T-helper 9 cell (primary cell): ENCODE results near the gene OR1I1.
A peak's percentile ranks its signal among the peaks of the same experiment; 100 is the strongest.

Experiments
- DNase-seq: peaks from one replicate; pipeline ENCODE4 v3.0.0-alpha.2; 2020

Gene OR1I1

DNA sequence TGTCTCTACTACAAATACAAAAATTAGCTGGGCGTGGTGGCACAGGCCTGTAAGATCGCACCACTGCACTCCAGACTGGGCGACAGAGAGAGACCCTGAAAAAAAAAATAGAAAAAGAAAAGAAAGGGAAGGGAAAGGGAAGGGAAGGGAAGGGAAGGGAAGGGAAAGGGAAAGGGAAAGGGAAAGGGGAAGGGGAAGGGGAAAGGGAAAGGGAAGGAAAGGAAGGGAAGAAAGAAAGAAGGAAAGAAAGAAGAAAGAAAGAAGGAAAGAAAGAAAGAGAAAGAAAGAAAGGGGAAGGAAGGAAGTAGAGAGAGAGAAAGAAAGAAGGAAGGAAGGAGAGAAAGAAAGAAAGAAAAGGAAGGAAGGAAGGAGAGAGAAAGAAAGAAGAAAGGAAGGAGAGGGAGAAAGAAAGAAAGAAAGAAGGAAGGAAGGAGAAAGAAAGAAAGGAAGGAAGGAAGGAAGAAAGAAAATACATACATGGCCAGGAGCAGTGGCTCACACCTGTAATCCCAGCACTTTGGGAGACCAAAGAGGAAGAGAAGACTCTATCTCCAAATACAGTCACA is 17.1 kb downstream of the OR1I1 start:
- DNase-seq: no peak

DNA sequence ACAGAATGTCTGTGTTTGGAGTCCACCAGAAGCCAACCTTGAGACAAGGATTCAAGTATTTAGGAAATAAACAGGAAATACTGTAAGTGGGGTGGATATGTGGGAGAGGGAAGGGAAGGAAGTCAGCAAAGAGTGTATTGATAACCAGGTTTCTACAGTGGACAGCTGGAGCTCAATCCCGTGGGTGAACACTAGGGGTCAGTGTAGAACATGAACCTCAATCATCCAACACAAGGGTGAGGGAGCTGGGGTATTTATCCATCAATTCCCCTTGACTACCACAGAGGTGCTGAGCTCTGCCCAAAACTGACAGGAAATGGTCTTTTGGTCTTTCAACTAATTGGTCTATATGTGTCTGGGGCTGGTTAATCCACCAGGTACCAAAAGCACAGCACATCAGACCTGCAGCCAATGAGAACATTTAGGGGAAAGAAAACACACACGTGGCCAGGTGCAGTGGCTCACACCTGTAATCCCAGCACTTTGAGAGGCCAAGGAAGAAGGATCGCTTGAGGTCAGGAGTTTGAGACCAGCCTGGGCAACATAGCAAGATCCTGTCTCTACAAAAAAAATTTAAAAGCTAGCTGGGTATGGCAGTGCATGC is 19.6 kb downstream of the OR1I1 start:
- DNase-seq: peak; percentile 21

DNA sequence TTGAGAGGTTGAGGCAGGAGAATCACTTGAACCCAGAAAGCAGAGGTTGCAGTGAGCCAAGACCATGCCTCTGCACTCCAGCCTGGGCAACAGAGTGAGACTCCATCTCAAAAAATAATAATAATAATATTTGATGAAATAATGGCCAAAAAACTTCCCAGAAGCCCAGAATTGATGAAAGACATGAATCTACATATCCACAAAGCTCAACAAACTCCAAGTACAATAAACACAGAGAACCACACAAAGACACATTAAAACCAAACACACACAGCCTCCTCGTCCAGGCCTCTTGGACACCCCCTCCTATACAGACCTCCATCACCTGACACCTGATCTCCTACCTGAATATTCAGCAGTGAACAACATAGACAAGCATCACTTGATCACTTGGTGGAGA is 22.0 kb downstream of the OR1I1 start:
- DNase-seq: no peak

DNA sequence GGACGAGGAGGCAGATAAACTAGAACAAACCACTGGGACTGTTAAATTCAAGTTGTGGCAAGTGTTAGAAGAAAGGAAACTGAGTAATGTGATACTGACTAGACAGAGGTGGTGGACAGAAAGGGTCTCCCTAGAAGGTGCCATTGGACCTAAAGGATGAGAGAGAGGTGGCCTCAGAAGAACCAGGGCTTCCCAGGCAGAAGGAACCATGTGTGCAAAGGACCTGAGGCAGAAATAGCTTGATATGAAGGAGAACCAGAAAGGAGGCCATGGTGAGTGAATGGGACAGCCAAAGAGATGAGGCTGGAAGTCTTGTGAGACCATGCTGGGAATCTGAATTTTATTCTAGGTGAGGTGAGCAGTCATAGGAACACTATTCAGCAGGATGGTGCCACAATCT is 22.4 kb downstream of the OR1I1 start:
- no peak for DNase-seq

DNA sequence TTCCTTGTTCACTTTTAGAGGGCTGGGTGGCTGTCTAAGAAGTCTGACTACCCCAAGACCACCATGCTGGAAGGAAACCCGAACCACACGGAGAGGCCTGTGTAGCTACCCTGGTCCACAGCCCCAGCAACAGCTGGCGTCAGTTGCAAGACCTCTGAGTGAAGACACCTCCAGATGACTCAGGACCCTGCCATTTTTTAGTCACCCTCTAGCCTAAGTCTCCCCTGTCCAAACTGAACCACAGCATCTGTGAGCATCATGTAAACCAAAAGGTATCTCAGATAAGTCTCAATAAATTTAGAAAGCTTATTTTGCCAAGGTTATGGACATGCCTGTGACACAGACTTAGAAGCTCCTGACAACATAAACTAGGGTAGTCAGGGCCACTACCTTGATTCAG is 23.0 kb downstream of the OR1I1 start:
- no peak for DNase-seq

DNA sequence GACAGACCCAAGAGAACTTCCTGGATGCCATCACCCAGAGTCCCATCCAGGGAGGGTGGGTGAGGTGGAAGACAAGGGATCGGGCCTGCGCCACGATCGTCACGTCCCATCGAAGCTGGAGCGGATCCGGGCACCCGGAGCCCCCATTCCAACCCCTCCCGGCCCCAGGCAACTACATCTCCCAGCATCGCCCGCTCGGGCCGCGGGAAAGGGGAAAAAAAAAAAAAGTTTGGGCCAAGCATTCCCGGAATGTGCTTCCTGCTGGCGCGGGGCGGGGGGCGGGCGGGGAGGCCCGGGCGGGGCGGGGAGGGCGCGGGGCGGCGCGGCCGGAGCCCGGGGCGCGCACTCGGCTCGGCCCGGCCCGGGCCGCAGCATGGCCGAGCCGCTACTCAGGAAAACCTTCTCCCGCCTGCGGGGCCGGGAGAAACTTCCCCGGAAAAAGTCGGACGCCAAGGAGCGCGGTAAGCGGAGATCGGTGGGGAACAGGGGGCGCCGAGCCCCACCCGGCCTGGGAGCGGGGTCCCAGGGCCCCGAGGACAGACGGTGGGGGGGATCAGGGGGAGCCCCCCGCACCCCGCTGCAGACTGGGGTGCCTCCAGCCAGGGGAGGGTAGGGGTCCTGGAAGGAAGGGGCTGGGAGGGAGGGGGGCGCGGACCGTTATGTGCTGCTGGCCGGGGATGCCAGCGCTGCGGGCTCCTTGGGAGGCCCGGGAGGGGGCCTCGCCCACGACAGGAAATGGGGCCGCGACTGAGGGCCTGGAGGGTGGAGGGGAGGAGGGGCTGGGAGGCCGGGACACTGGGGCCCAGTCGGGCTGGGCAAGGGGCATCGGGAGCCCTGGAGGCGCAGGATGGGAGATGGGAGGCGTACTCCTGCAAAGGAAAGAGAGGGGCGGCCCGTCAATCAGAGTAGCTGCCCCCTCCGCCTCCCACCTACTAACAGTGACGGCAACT is 25.3 kb downstream of the OR1I1 start, which contains the start of gene SYDE1:
SYDE1 (plus strand) TSS at position 341 of the 950 bp plus-strand sequence; CDS start at position 374, 33 bp downstream.
- DNase-seq: no peak

DNA sequence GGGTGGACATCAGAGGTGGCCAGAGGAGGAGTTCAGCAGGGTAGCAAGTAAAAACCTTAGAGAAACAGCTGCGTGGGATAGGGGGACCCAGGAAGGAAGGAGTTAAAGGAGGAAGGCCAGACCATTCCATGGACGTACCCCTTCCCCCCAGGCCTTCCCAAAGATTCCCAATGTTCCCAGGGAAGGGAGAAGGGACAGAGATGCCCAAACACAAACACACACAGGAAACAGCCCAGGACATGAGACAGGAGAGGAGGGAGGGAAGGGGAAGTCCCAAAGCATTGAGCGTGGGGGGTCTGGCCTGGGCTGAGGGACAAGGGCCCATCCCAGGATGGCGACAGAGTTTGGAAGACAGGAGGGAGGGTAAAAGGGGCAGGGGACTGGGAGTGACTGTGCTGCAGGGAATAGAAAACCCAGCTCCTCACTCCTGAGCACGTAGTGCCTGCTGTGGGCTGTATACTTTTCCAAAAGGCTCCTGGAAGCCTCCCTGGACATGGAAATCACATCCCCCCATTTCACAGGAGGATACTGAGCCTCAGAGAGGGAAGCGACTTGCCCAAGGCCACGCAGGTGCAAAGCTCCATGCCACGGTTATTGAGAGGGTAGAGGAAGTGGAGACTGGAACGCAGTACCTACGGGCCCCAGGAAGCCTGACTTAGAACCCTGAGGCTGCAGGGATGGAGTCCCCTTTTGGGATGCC is 26.3 kb downstream of the OR1I1 start:
- DNase-seq: no peak

DNA sequence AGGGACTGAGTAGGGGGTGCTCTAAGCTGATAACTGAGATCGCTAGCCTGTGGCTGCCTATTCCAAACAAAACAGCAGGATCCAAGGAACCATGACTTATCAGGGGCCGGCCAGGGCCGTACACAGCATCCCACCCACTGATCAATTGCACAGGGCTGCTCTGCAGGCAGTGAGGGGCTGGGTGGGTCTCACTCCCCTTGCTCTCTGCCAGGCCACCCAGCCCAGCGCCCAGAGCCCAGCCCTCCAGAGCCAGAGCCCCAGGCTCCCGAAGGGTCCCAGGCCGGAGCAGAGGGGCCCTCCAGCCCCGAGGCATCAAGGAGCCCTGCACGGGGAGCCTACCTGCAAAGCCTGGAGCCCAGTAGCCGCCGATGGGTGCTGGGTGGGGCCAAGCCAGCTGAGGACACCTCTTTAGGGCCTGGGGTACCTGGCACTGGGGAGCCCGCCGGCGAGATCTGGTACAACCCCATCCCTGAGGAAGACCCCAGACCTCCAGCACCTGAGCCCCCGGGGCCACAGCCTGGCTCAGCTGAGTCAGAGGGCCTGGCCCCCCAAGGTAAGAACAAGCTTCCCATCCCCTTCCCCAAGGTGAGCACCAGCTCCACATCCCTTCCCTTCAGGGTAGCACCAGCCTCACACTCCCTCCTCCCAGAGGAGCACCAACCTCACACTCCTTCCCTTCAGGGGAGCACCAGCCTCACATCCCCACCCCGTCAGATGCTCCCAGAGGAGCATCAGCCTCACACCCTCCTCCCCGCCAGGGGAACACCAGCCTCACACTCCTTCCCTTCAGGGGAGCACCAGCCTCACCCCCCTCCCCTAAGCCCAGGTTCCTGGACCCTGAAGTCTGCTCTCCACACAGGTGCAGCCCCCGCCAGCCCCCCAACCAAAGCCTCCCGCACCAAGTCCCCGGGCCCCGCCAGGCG is 27.1 kb downstream of the OR1I1 start:
- no peak for DNase-seq

DNA sequence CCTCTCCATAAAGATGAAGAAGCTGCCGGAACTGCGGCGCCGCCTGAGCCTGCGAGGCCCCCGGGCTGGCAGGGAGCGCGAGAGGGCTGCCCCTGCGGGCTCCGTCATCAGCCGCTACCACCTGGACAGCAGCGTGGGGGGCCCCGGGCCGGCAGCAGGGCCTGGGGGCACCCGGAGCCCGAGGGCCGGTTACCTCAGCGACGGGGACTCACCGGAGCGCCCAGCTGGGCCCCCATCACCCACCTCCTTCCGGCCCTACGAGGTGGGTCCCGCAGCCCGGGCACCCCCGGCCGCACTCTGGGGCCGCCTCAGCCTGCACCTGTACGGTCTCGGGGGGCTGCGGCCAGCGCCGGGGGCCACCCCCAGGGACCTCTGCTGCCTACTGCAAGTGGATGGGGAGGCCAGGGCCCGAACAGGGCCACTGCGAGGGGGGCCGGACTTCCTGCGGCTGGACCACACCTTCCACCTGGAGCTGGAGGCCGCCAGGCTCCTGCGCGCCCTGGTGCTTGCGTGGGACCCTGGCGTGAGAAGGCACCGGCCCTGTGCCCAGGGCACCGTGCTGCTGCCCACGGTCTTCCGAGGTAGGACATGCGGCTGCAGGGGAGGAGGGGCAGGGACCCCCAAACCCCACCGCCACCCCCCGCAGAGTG is 27.9 kb downstream of the OR1I1 start:
- no peak for DNase-seq

DNA sequence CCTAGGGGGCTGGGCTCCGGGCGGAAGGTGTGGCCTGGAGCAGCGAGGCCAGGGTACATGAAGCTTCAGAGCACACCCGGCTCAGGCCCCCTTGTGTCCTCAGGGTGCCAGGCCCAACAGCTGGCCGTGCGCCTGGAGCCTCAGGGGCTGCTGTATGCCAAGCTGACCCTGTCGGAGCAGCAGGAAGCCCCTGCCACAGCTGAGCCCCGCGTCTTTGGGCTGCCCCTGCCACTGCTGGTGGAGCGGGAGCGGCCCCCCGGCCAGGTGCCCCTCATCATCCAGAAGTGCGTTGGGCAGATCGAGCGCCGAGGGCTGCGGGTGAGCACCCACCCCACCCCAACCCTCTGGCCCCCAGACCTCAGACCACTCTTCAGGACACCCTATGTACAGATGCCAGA is 28.4 kb downstream of the OR1I1 start:
- no peak for DNase-seq

DNA sequence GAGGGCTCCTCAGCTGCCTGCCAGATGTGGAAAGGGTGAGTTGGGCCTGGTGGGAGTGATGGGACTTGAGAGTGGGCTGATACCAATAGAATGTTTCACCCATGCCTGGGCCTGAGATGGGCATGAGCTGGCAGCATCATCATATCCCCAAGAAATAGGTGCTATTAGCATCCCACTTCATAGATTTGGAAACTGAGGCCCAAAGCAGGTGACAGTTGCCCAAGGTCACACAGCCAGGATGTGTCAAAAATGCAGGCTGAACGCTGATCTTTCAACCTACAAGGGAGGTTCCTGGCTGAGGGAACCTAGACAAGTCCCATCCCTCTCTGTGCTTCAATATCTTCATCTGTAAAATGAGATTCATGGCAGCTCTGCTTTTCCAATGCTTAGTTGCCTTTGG is 29.7 kb downstream of the OR1I1 start:
- no peak for DNase-seq

DNA sequence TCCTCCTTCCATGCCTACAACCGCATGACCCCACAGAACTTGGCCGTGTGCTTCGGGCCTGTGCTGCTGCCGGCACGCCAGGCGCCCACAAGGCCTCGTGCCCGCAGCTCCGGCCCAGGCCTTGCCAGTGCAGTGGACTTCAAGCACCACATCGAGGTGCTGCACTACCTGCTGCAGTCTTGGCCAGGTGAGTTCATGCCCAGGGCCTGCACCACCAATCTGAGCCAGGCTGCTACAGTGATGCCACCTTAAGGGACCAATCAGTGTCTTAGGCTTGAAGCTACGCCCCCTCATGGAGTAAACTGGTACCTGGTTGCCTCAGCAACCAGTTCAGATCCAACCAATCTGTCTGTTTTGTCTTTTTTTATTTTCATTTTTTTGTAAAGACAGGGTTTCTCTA is 30.4 kb downstream of the OR1I1 start:
- no peak for DNase-seq

DNA sequence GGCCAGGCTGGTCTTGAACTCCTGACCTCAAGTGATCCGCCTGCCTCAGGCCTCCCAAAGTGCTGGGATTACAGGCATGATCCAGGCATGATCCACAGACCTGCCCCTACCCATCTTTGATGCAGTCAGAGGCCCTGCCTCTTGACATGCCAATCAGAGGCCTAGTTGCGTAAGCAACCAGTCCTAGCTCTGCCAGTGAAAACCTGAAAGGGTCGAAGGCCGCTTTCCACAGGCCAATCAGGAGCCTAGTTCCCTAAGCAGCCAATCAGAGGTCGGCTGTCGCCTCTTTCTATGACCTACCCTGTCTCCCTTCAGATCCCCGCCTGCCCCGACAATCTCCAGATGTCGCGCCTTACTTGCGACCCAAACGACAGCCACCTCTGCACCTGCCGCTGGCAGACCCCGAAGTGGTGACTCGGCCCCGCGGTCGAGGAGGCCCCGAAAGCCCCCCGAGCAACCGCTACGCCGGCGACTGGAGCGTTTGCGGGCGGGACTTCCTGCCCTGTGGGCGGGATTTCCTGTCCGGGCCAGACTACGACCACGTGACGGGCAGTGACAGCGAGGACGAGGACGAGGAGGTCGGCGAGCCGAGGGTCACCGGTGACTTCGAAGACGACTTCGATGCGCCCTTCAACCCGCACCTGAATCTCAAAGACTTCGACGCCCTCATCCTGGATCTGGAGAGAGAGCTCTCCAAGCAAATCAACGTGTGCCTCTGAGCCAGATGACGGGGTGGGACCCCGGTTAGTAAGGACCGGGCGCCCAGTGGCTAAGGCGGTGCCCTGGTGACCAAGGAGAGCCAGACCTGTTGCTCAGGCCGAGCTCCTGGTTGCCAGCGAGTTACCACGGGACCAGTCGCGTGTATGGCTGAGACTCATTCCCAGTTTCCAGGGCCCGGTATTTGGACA is 31.5 kb downstream of the OR1I1 start:
- no peak for DNase-seq

DNA sequence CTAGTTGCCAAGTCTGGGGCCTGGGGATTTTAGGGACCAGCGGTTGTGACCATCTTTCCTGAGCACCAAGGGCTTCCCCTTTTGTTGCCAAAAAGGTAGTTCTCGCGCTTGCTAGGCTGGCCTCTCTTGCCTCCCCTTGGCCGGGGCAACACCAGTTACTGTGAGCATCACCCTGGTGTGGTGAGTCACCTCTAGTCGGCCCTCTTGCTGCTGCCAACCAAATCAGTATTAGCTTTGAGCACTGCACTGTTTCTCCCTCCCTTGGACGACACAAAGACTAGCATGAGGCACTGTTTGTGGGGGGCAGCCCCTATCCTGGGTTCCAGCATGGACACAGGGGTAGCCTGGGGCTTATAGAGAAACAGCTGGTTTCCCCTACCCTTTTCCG is 32.1 kb downstream of the OR1I1 start:
- DNase-seq: no peak

DNA sequence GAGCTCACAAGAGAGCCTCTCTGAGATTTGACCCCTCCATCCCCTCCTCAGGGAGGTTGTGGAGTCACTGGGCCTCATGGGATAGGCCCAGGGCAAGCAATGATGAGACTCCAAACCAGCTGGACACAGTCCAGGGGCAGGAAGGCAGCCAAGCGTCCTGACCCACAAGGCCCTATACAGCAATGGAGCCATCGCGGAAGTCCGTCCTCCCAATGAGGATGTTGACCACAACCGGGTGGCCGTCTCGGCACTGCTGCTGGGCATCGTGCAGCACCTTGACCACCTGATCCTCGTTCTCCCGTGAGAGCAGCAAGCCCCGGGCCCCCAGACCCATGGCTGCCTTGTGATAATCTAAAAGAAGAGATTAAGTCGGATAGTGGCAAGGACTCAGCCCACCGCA is 33.1 kb downstream of the OR1I1 start:
- DNase-seq: no peak

DNA sequence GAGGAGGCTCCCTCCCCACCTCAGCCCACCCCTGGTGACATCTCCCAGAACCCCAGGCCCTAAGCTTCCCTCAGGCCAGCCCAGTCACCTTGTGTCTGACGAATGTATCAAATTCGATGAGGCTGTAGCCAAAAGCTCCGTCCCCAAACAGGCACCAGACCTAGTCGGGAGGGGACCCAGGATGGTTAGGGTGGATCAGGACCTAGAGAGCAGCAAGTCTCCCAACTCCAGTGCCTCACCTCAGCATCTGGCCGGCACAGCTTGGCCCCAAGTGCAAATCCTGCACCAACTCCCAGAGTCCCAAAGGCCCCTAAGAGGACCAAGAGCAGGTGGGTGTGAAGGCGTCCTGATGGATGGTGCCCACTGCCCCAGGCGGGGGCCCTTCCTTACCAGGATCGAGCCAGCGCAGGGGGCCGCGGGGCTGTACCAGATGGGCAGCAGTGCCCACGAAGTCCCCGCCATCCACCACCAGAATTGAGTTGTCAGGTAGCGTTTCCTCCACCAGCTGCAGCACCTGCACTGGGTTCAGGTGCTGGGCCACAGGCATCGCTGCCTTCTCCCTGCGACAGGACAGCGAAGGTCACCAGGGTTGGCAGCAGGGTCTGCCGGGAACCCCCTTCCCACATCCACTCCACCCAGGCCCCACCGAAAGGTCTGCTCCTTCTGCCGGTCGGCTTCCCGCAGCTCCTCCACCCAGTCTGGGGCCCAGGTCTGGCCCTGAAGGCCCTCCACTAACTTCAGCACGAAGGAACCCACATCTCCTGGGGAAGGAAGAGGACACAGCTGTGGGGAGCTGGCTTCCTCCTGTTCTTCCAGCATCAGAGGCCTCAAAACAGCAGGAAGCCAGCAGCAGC is 34.0 kb downstream of the OR1I1 start:
- no peak for DNase-seq

DNA sequence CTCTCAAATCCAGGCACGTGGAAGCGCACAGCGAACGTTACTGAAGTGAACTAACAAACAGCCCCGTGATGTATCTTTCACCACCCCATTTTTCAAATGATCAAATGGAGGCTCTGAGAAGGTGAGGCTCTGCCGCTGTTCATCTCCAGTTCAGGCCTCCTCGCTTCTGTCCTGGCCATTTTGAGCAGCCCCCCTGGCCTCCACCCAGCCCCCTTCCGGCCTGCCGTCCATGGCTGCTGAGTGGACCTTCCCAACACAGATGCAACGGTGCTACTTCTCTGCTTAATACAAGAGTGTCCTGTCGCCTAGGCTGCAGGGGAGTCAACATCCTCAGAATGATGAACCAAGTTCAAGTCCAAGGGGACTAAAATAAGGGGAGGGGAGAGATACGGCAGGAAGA is 34.8 kb downstream of the OR1I1 start:
- DNase-seq: no peak

DNA sequence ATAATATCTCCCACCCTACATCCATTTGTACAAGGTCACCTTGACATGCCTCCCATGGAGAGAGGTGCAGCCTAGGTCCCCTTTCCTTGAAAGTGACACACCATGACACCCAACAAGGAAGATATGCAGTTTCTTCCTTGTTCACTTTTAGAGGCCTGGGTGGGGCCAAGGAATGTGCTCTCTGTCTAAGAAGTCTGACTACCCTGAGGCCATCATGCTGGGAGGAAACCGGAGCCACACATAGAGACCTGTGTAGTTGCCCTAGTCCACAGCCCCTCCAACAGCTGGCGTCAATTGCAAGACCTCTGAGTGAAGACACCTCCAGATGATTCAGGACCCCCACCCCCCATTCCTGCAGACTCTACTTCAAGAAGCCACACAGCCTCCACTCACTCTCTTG is 36.2 kb downstream of the OR1I1 start:
- DNase-seq: no peak

DNA sequence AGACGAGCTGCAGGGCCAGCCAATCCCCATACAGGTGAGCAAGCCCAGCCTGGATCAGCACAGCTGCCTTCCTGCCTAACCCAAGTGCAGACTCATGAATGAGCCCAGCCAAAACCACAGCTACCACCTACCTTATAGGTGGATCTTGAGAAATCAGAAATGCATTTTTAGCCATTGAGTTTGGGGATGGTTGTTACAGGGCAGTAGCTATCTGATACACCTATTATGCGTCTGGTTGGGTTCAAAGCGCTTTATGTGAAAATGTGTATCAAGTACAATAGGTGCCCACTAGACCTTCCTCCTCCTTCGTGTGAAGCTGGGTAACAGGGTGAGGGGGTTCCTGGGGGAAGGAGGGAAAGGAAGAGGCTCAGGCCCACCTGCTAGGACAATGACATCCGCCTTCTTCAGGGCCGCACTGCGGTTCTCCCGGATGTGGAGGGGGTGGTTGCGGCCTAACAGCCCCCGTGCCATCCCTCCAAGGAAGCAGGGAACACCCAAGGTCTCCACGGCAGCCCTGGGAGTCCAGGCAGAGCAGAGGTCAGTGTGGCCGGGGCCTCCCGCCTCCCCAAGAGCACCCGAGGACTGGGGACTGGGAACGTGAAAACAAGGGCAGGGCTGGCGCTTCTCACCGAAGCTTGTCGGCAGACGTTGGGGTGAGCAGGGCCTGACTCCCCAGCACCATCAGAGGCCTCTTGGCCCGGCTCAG is 36.9 kb downstream of the OR1I1 start:
- no peak for DNase-seq
